HFFc6 (cell line): ENCODE measurements around the gene TBX2. TPM values are rescaled to one million over a fixed set of nuclear protein-coding genes. Genes with fewer than 3 reads are reported as not detected.
"Not testable (repeated sequence)": the region's sequence is repeated elsewhere in the genome, so short reads cannot be mapped to it uniquely, and the experiment has no call there.

Source experiments
- DNase-seq: peaks from one replicate; pipeline ENCODE4 v3.0.0-alpha.2; 2018
- H3K27ac Mint-ChIP-seq: 2 replicates; pipeline ENCODE4 v1.8.0; 2020; ENCODE audit warnings: mild to moderate bottlenecking, mixed read lengths
- H3K27me3 Mint-ChIP-seq: 2 replicates; pipeline ENCODE4 v1.8.0; 2021; ENCODE audit warnings: mild to moderate bottlenecking, moderate library complexity, mixed read lengths; ENCODE audit not compliant: insufficient read depth
- H3K36me3 Mint-ChIP-seq: 2 replicates; pipeline ENCODE4 v1.8.0; 2021; ENCODE audit warnings: low read depth, mixed read lengths
- H3K4me1 Mint-ChIP-seq: 2 replicates; pipeline ENCODE4 v1.8.0; 2020; ENCODE audit warnings: low read depth, mixed read lengths
- H3K4me3 Mint-ChIP-seq: 2 replicates; pipeline ENCODE4 v1.8.0; 2020; ENCODE audit warnings: mild to moderate bottlenecking, moderate library complexity, mixed read lengths
- H3K9me3 Mint-ChIP-seq: 2 replicates; pipeline ENCODE4 v1.8.0; 2020; ENCODE audit warnings: mild to moderate bottlenecking, mixed read lengths
- CTCF ChIP-seq: fragments of 200-600 bp; sonication (generic); IDR thresholded peaks from 2 replicates; pipeline ENCODE4 v1.5.0; 2021; ENCODE audit warnings: antibody characterized with exemption, mild to moderate bottlenecking
- total RNA-seq, 6 experiments: library from RNA; stranded (reverse); fragmentation: NEBNext Ultra II Directional; extraction: Animal tissue kit (Norgen Biotek cat#: 25700); gene quantifications; 2 replicates in 1 of 6; 3 replicates in 5 of 6; pipeline ENCODE4 v1.2.3, GENCODE V29; 2021

The TBX2 gene
- total RNA-seq, 6 experiments from 2014 or later: 42.3 to 71.4 (median 67.3) TPM

DNA sequence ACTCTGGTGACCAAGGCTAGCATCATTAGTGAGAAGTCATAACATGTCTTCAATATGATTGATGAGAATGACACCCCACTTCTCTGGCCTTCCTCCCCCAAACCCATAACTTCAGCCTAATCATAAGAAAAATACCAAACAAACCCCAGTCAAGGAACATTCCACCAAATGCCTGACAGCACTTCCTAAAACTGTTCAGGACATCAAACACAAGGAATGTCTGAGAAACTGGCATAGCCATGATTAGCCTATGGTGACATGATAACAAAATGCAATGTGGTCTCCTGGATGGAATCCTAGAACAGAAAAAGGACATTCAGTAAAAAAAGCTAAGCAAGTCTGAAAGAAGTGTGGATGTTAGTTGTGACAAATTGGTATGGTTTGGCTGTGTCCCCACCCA is 27.9 kb downstream of the TBX2 start:
- Mint-ChIP-seq H3K9me3 (no peaks in the 10 kb centered on the region; the same call in 1 of the 2 replicates), H3K4me3 (no peak overlapping the region), H3K27me3 (peaks cover 7% of the 10 kb centered on the region), H3K36me3 (no peaks in the 10 kb centered on the region; the same call in 1 of the 2 replicates), H3K27ac (peak overlapping the region; percentile 0; the same call in 1 of the 2 replicates), H3K4me1 (peaks cover 38% of the 10 kb centered on the region)
- no peak for DNase-seq
- TF ChIP-seq CTCF: no peak

DNA sequence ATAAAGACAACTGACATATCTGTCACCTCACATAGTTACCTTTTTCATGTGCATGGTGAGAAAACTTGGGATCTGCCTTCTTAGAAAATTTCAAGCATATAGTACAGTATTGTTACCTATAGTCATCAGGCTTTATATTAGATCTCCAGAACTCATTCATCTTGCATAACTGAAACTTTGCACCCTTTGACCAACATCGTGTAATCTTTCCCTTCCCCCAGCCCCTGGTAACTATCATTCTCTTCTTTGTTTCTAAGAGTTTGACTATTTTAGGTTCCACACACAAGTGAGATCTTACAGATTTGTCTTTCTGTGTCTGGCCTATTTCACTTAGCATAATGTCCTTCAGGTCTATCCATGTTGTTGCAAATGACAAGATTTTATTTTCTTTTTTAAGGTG is 29.6 kb downstream of the TBX2 start:
- Mint-ChIP-seq H3K4me1 (peaks cover 38% of the 10 kb centered on the region), H3K27ac (no peak overlapping the region), H3K36me3 (no peaks in the 10 kb centered on the region; the same call in 1 of the 2 replicates), H3K4me3 (no peak overlapping the region), H3K27me3 (peaks cover 7% of the 10 kb centered on the region), H3K9me3 (peaks cover 1% of the 10 kb centered on the region; the same call in 1 of the 2 replicates)
- no peak for TF ChIP-seq CTCF
- DNase-seq: no peak

DNA sequence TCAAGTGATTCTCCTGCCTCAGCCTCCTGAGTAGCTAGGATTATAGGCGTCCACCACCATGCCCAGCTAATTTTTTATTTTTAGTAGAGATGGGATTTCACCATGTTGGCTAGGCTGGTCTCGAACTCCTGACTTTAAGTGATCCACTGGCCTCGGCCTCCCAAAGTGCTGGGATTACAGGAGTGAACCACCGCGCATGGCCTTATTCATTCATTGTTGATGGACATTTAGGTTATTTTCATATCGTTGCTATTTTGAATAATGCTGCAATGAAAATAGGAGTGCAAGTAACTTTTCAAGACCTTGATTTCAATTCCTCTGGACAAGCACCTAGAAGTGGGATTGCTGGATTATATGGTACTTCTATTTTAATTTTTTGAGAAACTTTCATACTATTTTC is 30.2 kb downstream of the TBX2 start:
- H3K9me3 Mint-ChIP-seq, H3K27ac Mint-ChIP-seq, H3K36me3 Mint-ChIP-seq, DNase-seq, H3K4me3 Mint-ChIP-seq, H3K27me3 Mint-ChIP-seq: not testable (repeated sequence)
- H3K4me1 Mint-ChIP-seq: peaks cover 38% of the 10 kb centered on the region

- Mint-ChIP-seq H3K27me3 (peaks cover 8% of the 10 kb centered on the region), H3K9me3 (peaks cover 16% of the 10 kb centered on the region)
- peak; percentile 72 for DNase-seq
Measured at GRCh38 chr17:61431594-61432311, 32.1 kb downstream of the TBX2 start.

GRCh38 chr17:61436273-61436672 is 36.6 kb downstream of the TBX2 start:
- peaks cover 24% of the 10 kb centered on the region for H3K27me3 Mint-ChIP-seq
- TF ChIP-seq CTCF: no peak
- H3K36me3 Mint-ChIP-seq: peaks cover 17% of the 10 kb centered on the region
- no peak for DNase-seq
- no peak overlapping the region for H3K27ac Mint-ChIP-seq
- H3K4me1 Mint-ChIP-seq: peaks cover 10% of the 10 kb centered on the region
- H3K4me3 Mint-ChIP-seq: no peak overlapping the region
- H3K9me3 Mint-ChIP-seq: peaks cover 26% of the 10 kb centered on the region

More at GRCh38 chr17:61431594-61432311, 32.1 kb downstream of the TBX2 start:
- TF ChIP-seq CTCF: no peak
- Mint-ChIP-seq H3K36me3 (peaks cover 8% of the 10 kb centered on the region), H3K4me1 (peaks cover 25% of the 10 kb centered on the region), H3K27ac (no peak overlapping the region), H3K4me3 (no peak overlapping the region)

- DNase-seq: no peak
- Mint-ChIP-seq H3K4me3 (no peak overlapping the region), H3K9me3 (peaks cover 26% of the 10 kb centered on the region), H3K27me3 (peaks cover 25% of the 10 kb centered on the region), H3K27ac (no peak overlapping the region), H3K36me3 (peaks cover 21% of the 10 kb centered on the region), H3K4me1 (peaks cover 1% of the 10 kb centered on the region)
- TF ChIP-seq CTCF: no peak
Measured at GRCh38 chr17:61436995-61437704, 37.5 kb downstream of the TBX2 start.
